Heart right ventricle (tissue), 16 donors: ENCODE data around the gene SOCS4. TPM values are rescaled to one million over a fixed set of nuclear protein-coding genes. Genes with fewer than 3 reads are reported as not detected.
"Not testable (repeated sequence)": the region's sequence is repeated elsewhere in the genome, so short reads cannot be mapped to it uniquely, and the experiment has no call there.

ENCODE experiments used
- ATAC-seq, 8 donors: fragments of 200-7000 bp; cut with Tn5 transposase; one replicate each; pipeline ENCODE4 v1.9.1; 2020; ENCODE audit warnings: mild to moderate bottlenecking in 8 of 8, moderate library complexity in 8 of 8, moderate number of reproducible peaks in 1 of 8
- DNase-seq, 2 donors: peaks; one replicate each; pipeline ENCODE4 v3.0.0-alpha.2; 2020
- H3K27ac ChIP-seq, 10 donors: fragments of 200-600 bp; sonication (generic) in 2 of 10; one replicate each; pipeline versions ENCODE4 v1.5.0 to v1.8.0; 2020 to 2022; ENCODE audit warnings: mild to moderate bottlenecking in 3 of 10
- H3K27me3 ChIP-seq, 7 donors: fragments of 200-600 bp; one replicate each; pipeline ENCODE4 v1.8.0; 2021 to 2022; ENCODE audit warnings: mild to moderate bottlenecking in 2 of 7
- H3K36me3 ChIP-seq, 9 donors: fragments of 200-600 bp; sonication (generic) in 1 of 9; one replicate each; pipeline versions ENCODE4 v1.5.0 to v1.8.0; 2020 to 2022; ENCODE audit warnings: mild to moderate bottlenecking in 2 of 9
- H3K4me1 ChIP-seq, 9 donors: fragments of 200-600 bp; sonication (generic) in 1 of 9; one replicate each; pipeline versions ENCODE4 v1.5.0 to v1.8.0; 2020 to 2022; ENCODE audit warnings: mild to moderate bottlenecking in 4 of 9
- H3K4me3 ChIP-seq, 10 donors: fragments of 200-600 bp; sonication (generic) in 2 of 10; one replicate each; pipeline versions ENCODE4 v1.5.0 to v1.8.0; 2020 to 2022; ENCODE audit warnings: mild to moderate bottlenecking in 7 of 10, moderate library complexity in 2 of 10
- H3K9me3 ChIP-seq, 11 donors: fragments of 200-600 bp in 10 of 11; sonication (generic) in 2 of 11; one replicate each; pipeline versions ENCODE4 v1.5.0 to v1.8.0; 2013 to 2022; ENCODE audit warnings: mild to moderate bottlenecking in 2 of 11, control low read depth in 1 of 11, moderate library complexity in 1 of 11
- whole genome bisulfite sequencing, 2 donors: extraction: QIAGEN DNeasy Blood & Tissue Kit; methylation state at CpG; one replicate each; pipeline ENCODE4 v1.1.7; 2013; ENCODE audit warnings: inconsistent platforms in 1 of 2; 5-methylcytosine and 5-hydroxymethylcytosine counted together
- intact Hi-C, 10 donors: fragments of 100-400 bp; cut with DNase I; formaldehyde crosslinking; loops; one replicate each; pipeline versions ENCODE4 v1.11.1 to v1.14.2; 2022
- polyA plus RNA-seq, 2 donors: library from polyadenylated mRNA; stranded (reverse); fragments of 200-250 nt; gene quantifications; one replicate each; pipeline ENCODE4 v1.2.3, GENCODE V29; 2013
- total RNA-seq, 10 donors: library from RNA; stranded (reverse); fragmentation: NEBNext Ultra II Directional in 3 of 10; extraction: Animal tissue kit (Norgen Biotek cat#: 25700) in 3 of 10; gene quantifications; one replicate each; pipeline versions ENCODE4 v1.2.1 to v1.2.4, GENCODE V29; 2021 to 2023
- TF ChIP-seq, protein P1 (sequence below), 9 donors: fragments of 200-600 bp; sonication (generic) in 2 of 9; IDR thresholded peaks; one replicate each; pipeline versions ENCODE4 v1.5.0 to v1.8.0; 2021 to 2022; ENCODE audit warnings: antibody characterized with exemption in 9 of 9, mild to moderate bottlenecking in 5 of 9, moderate library complexity in 1 of 9
- donor health status: Arrhythmogenic right ventricular cardiomyopathy.
- donor health status: ischemic (EF 13 %, LVEDD 7.1; RV severe dilation, severe dysfunction).
- donor health status: healthy with polysubstance abuse.
- donor health status: DM: no; HTN: yes; CAD: no.
- donor health status: DM: no; HTN: no; CAD: no.
- donor health status: ischemic (EF 25% LVEDD 6.9; RV normal size, moderate dysfunction).
- donor health status: ischemic (EF 25% LVEDD 5.7; RV mildly dilated, moderate dysfunction).
- donor health status: healthy.
- donor health status: DM: yes; HTN: yes; CAD: no.
- donor health status: Ischemic cardiomyopathy.
- donor health status: ischemic (EF 35%, LVEDD 5.7; RV mildly dilated, moderate dysfunction).
- donor health status: nonischemic (EF 11% LVEDD 7.7; RV severe dilation, severe dysfunction).
- donor health status: DM: yes; HTN: yes; CAD: no.
- donor health status: PGD.
- donor health status: ischemic (EF 29% LVEDD 5.4; RV normal size, mild dysfunction).
- donor health status: nonischemic (EF 23%, LVEDD 6.1; RV moderate dilation, normal function).

SOCS4 gene
- total and polyA plus RNA-seq, 12 donors, result 4.7 to 24.2 (median 16.0) TPM

DNA sequence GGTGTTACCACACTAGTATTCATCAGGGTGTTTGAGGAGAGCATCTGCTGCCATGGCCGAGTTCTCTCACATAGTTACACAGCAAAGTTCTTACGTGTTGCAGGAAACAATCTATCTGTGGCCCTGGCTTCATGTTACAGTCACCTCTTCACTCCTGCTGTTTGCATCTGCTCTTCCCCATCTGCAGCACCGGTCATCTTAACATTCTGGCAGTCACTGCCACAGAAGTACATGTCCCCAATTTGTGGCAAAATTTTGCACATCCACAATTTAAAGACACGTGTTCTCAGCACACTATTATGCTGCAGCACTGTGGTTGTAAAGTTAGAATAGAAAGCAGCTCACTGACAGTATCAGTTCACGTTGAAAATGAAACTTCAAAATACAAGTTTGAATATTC, 47.6 kb downstream of the SOCS4 start:
- no peak for DNase-seq
- no peaks in the 10 kb centered on the region for H3K9me3 ChIP-seq
- H3K4me1 ChIP-seq, result peaks cover 6 to 51% (median 34%) of the 10 kb centered on the region in 9 donors
- 17 to 23% methylated on average over 5 of the region's 5 CpGs for WGBS, 2 donors
- ATAC-seq, result no peak
- H3K36me3 ChIP-seq, result peaks cover 0 to 2% (median 0%) of the 10 kb centered on the region in 9 donors
- H3K27ac ChIP-seq, result peak overlapping the region in 2 of 10 donors; percentile 5 to 39
- H3K27me3 ChIP-seq, result no peaks in the 10 kb centered on the region
- no peak overlapping the region for H3K4me3 ChIP-seq
- intact Hi-C loops, result no loop called here
- TF ChIP-seq, protein P1, sequence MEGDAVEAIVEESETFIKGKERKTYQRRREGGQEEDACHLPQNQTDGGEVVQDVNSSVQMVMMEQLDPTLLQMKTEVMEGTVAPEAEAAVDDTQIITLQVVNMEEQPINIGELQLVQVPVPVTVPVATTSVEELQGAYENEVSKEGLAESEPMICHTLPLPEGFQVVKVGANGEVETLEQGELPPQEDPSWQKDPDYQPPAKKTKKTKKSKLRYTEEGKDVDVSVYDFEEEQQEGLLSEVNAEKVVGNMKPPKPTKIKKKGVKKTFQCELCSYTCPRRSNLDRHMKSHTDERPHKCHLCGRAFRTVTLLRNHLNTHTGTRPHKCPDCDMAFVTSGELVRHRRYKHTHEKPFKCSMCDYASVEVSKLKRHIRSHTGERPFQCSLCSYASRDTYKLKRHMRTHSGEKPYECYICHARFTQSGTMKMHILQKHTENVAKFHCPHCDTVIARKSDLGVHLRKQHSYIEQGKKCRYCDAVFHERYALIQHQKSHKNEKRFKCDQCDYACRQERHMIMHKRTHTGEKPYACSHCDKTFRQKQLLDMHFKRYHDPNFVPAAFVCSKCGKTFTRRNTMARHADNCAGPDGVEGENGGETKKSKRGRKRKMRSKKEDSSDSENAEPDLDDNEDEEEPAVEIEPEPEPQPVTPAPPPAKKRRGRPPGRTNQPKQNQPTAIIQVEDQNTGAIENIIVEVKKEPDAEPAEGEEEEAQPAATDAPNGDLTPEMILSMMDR (IDR thresholded peaks at IDR 0.05), result no peak

DNA sequence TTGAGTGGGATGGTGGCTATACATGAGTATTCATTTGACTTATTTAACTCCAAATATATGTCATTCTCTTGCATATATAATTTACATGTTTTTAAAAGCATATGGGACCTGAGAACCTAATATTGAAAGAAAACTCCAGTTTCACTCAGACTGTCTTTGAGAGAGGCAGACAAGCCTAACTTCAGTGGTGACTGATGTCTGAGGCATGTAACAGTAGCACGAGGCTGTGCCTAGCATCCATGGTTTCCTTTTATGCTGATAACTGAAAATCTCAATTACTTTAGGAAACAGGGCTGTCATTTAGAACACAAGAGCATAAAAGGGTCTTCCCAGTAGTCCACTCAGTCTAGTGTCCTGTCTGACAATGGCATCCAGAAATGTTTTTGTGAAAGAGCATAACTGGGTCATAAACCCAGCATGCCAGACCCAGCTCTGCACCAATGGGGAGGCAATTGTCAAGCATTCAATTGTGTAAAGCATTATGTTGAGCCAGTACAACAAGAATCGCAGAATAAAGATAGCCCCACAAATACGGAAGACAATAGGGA, 48.7 kb downstream of the SOCS4 start:
- Histone ChIP-seq H3K9me3 (no peaks in the 10 kb centered on the region), H3K27ac (no peak overlapping the region), H3K4me3 (no peak overlapping the region), H3K4me1 (peaks cover 6 to 46% (median 34%) of the 10 kb centered on the region in 9 donors), H3K36me3 (no peaks in the 10 kb centered on the region), H3K27me3 (no peaks in the 10 kb centered on the region)
- ATAC-seq, result no peak
- DNase-seq, result no peak
- 88 to 90% methylated on average over 3 of the region's 3 CpGs for WGBS, 2 donors
- TF ChIP-seq, protein P1 (IDR thresholded peaks at IDR 0.05), result no peak
- intact Hi-C loops, result no loop called here

DNA sequence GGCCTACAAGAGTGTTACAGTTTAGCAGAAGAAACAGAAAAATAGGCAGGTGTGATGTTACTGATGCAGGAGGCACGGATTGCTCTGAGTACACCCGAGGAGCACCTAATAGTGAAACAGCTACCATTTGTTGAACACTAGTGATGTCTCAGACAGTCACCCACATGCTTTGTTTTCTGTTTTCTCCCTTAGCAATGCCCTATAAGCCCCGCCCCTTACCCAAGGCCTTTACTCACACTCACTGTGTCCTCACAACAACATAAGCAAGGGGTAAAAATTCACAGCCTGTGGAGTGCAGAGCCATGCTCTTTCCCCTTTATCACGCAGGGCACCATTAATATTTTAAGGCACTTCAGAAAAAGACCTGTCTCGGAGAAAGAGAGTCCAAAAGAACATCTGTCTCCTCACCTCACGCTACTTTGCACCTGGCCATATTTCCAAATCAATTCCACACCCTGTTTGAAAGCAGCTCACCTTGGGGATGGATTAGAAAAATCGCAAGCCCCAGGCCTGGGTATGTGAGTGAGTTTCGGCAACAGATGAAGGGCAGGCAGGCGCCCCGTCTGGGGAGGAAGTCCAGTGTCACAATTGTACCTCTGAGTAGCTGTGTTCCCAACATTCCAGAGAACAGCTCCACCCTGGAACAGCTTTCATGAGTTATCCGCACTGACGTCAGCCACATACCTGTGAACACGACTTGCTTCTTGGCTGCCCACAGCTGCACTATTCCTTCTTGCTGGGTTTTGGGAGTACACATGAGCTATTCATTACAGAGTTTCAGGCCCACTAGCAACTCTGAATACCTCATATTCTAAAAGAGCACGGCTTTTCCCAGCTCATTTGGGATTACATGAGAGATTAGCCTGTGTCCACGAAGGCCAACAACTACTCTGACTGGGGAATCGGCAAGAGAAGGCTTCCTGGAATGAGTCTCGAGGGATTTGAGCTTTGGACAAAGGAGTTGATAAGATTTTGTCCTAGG, 50.4 kb downstream of the SOCS4 start:
- 68 to 69% methylated on average over 17 of the region's 17 CpGs for WGBS, 2 donors
- Histone ChIP-seq H3K4me1 (peaks cover 2 to 28% (median 18%) of the 10 kb centered on the region in 9 donors), H3K36me3 (no peaks in the 10 kb centered on the region), H3K9me3 (no peaks in the 10 kb centered on the region), H3K4me3 (no peak overlapping the region), H3K27me3 (no peaks in the 10 kb centered on the region), H3K27ac (peak overlapping the region in 2 of 10 donors; percentile 39 to 48)
- intact Hi-C loops, result no loop called here
- ATAC-seq, result peak in 6 of 8 donors; percentile 50 to 64 (median 52)
- DNase-seq, result no peak
- TF ChIP-seq, protein P1 (IDR thresholded peaks at IDR 0.05), result no peak

DNA sequence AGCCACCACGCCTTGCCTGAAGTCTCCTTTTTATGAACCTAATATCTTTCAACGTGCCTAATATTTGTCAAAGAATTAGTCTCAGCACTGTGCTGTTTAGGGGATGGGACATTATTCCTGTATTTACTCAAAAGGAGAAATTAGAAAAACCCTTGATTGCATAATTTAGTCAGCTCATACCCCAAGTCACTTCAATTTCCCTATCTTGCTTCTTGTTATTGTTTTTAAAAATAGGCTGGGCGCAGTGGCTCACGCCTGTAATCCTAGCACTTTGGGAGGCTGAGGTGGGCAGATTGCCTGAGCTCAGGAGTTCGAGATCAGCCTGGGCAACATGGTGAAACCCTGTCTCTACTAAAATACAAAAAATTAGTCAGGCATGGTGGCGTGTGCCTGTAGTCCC, 52.9 kb downstream of the SOCS4 start:
- 88 to 91% methylated on average over 6 of the region's 6 CpGs for WGBS, 2 donors
- ATAC-seq, H3K27me3 ChIP-seq, H3K4me3 ChIP-seq, intact Hi-C loops, H3K9me3 ChIP-seq, H3K36me3 ChIP-seq, H3K27ac ChIP-seq, DNase-seq: not testable (repeated sequence)
- peaks cover 0 to 12% (median 4%) of the 10 kb centered on the region in 9 donors for H3K4me1 ChIP-seq
